ENCODE data around the gene NPL.

- TF ChIP-seq CTCF (IDR thresholded peaks at IDR 0.05): no peak
- TF ChIP-seq POLR2A (IDR thresholded peaks at IDR 0.05): no peak
These were observed 33.9 kb upstream of the NPL start for GRCh38 chr1:182755632-182756031.
